GM12891 (cell line): ENCODE measurements around the gene DENND1A.
"Not testable (repeated sequence)": the region's sequence is repeated elsewhere in the genome, so short reads cannot be mapped to it uniquely, and the experiment has no call there.

Source experiments
- DNase-seq: peaks from one replicate; pipeline ENCODE4 v3.0.0; 2011; ENCODE audit warnings: low spot score; ENCODE audit not compliant: insufficient read length
- FAIRE-seq: peaks from 2 replicates; lab custom pipeline; 2011; peaks lifted over from hg19 to GRCh38; lab: Jason Lieb, UNC
- PAX5 ChIP-seq: IDR thresholded peaks from 2 replicates; pipeline ENCODE4 v1.6.1; 2011; ENCODE audit warnings: low read length, moderate library complexity, mild to moderate bottlenecking; ENCODE audit not compliant: insufficient read depth, severe bottlenecking
- POLR2A ChIP-seq: IDR thresholded peaks from 2 replicates; pipeline ENCODE4 v1.6.1; 2011; ENCODE audit warnings: low read depth, low read length, control low read depth
- POLR2AphosphoS5 ChIP-seq: IDR thresholded peaks from 2 replicates; pipeline ENCODE4 v1.6.1; 2011; ENCODE audit warnings: low read depth, low read length, control low read depth
- POU2F2 ChIP-seq: IDR thresholded peaks from 2 replicates; pipeline ENCODE4 v1.6.1; 2011; ENCODE audit warnings: low read depth, mild to moderate bottlenecking, control low read depth, low read length, moderate library complexity
- SPI1 ChIP-seq: IDR thresholded peaks from 2 replicates; pipeline ENCODE4 v1.6.1; 2011; ENCODE audit warnings: low read depth, low read length, control low read depth
- TAF1 ChIP-seq: IDR thresholded peaks from 2 replicates; pipeline ENCODE4 v1.6.1; 2011; ENCODE audit warnings: low read depth, low read length, control low read depth

The DENND1A gene

DNA sequence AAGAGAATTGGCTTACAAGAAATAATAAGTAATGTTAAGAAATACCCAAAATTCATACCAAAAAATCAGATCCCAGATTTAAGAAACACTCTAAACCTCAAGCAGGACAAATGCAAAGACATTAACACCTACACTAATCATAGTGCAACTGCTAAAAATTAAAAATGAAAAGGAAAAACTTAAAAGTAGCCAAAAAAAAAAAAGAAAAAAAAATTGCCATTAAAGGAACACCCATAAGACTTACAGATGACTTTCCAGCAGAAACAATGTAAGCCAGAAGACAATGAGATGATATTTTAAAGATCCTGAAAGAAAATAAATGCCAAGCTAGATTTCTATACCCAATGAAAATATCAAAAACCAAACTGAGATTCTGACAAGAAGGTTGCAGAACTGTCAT is 101.5 kb downstream of the DENND1A start:
- DNase-seq (no peak), FAIRE-seq (no peak)
- no peak for TF ChIP-seq TAF1
- no peak for TF ChIP-seq POLR2A
- no peak for TF ChIP-seq POU2F2
- no peak for TF ChIP-seq POLR2AphosphoS5
- TF ChIP-seq PAX5: no peak
- TF ChIP-seq SPI1: no peak

- no peak for DNase-seq
- TF ChIP-seq POU2F2 (no peak), TAF1 (no peak), PAX5 (no peak), POLR2A (no peak), SPI1 (no peak), POLR2AphosphoS5 (no peak)
- no peak for FAIRE-seq
These were observed 104.4 kb downstream of the DENND1A start for GRCh38 chr9:123825342-123826060.

- DNase-seq: no peak
- FAIRE-seq: no peak
- TF ChIP-seq POLR2AphosphoS5 (no peak), POU2F2 (no peak), POLR2A (no peak), TAF1 (no peak), SPI1 (no peak), PAX5 (no peak)
These were observed 106.6 kb downstream of the DENND1A start for GRCh38 chr9:123823194-123823947.

DNA sequence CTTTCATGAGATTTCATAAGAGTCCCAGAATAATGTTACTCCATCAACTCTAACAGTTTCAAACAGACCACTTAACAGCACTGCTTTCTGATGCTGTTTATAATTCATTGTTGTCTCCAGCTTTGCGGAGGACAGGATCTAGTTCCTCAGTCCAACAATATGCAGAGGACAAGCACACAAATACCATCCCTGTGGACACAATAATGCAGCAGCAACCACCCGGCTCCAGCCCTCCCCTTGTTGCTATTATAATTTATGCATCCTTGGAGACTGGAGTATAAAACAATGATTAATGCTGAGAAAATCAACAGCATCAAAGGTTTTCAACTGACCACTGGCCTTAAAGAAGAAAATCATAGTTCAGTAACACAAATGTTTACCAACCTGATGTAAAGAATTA is 108.3 kb downstream of the DENND1A start:
- DNase-seq: no peak
- FAIRE-seq: no peak
- TF ChIP-seq POLR2AphosphoS5 (no peak), TAF1 (no peak), PAX5 (no peak), POU2F2 (no peak), SPI1 (no peak), POLR2A (no peak)

DNA sequence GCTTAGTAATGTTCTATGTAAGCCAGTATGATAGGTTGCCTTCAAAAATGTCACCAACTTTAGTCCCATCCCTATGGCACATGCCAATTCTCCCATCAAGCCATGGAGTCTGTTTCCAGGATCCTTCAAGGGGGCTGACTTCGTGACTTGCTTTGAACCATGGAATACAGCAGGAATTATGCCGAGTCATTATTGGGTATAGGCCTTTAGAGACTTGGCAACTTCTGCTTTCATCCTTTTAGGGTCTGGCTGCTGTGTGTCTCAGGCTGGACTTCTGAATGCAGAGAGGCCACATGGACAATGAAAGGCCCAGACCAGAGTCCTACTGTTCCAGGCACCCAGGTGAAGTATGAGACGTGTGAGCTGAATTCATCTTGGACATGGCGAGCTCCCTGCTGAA is 109.8 kb downstream of the DENND1A start:
- FAIRE-seq (no peak), DNase-seq (no peak)
- TF ChIP-seq POU2F2: no peak
- TF ChIP-seq POLR2A: no peak
- TF ChIP-seq TAF1: no peak
- no peak for TF ChIP-seq PAX5
- no peak for TF ChIP-seq SPI1
- TF ChIP-seq POLR2AphosphoS5: no peak

DNA sequence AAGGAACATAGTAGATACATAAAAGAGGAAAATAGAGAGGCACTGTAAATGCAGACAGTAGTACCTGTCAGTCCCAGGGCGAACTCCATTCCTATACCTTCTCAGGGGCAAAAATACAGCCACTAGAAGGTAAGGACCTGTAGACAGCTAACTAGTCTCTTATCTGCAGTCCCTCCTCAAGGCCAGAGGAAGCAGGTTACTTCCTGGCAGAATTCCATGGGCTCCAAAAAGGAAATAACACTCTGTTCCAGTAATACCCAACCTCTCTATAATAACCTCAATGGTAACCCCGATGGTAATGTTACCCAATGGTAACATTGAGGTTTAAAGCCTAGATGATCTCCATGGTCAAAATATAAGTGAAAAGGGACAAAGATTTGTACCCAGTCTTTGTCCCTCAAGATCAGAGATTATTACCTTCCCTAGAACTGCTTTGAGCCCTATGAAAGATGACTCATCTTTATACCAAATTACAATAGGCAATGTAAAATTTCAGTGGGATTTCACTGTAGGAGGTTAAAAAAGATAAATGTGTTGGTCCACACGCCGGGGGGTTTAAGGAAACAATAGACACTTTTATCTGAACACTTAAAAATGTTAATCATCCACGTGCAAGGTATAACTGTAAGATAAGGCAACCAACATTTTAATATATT is 113.0 kb downstream of the DENND1A start:
- DNase-seq (no peak), FAIRE-seq (no peak)
- TF ChIP-seq POLR2AphosphoS5 (no peak), PAX5 (no peak), POU2F2 (no peak), SPI1 (no peak), TAF1 (no peak), POLR2A (no peak)

- not testable (repeated sequence) for FAIRE-seq, DNase-seq
These were observed 114.1 kb downstream of the DENND1A start for GRCh38 chr9:123815856-123816255.

DNA sequence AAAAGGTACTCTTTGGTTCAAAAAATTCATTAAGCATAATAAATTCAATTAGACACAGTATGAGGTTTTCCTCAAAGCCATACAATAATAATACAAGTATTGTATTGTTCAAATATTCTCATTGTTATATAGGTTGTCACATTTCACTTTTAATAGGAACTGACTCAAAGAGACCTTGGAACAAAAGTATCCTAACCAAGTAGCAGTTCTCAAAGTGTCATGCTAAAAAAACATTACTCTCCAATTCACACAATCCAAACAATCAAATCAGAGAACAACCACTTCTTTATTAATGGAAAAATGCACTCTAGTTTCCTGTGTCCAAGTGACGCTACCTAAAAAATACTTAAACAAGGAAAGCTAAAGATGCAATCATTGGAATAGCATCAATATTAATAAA is 115.4 kb downstream of the DENND1A start:
- DNase-seq (no peak), FAIRE-seq (no peak)

DNA sequence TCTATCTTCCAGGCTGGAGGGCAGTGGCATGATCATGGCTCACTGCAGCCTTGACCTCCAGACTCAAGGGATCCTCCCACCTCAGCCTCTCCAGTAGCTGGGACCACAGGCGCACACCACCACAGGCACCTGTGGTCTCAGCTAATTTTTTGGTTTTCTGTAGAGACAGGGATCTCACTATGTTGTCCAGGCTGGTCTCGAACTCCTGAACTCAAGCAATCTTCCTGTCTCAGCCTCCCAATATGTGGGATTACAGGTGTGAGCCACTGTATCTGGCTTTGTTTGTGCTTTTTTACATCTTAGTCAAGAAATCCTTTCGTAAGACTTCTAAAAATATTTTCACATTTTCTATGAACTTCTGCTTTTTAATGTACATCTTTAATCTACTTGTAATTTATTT is 116.9 kb downstream of the DENND1A start:
- no peak for TF ChIP-seq POU2F2
- no peak for TF ChIP-seq PAX5
- no peak for TF ChIP-seq POLR2A
- TF ChIP-seq TAF1: no peak
- TF ChIP-seq POLR2AphosphoS5: no peak
- TF ChIP-seq SPI1: no peak
- FAIRE-seq (no peak), DNase-seq (no peak)

More for the DNA sequence above, 115.4 kb downstream of the DENND1A start:
- TF ChIP-seq POU2F2 (no peak), POLR2A (no peak), SPI1 (no peak), PAX5 (no peak), POLR2AphosphoS5 (no peak), TAF1 (no peak)
